GM19372 (cell line): ENCODE measurements around the gene CHRNE.
"Not testable (repeated sequence)": the region's sequence is repeated elsewhere in the genome, so short reads cannot be mapped to it uniquely, and the experiment has no call there.

Source experiments
- ATAC-seq: cut with Tn5 transposase; IDR thresholded peaks from one replicate; pipeline ENCODE4 v1.9.1; 2021; ENCODE audit warnings: mild to moderate bottlenecking, low read depth, moderate library complexity; ENCODE audit not compliant: unreplicated experiment

The CHRNE gene

DNA sequence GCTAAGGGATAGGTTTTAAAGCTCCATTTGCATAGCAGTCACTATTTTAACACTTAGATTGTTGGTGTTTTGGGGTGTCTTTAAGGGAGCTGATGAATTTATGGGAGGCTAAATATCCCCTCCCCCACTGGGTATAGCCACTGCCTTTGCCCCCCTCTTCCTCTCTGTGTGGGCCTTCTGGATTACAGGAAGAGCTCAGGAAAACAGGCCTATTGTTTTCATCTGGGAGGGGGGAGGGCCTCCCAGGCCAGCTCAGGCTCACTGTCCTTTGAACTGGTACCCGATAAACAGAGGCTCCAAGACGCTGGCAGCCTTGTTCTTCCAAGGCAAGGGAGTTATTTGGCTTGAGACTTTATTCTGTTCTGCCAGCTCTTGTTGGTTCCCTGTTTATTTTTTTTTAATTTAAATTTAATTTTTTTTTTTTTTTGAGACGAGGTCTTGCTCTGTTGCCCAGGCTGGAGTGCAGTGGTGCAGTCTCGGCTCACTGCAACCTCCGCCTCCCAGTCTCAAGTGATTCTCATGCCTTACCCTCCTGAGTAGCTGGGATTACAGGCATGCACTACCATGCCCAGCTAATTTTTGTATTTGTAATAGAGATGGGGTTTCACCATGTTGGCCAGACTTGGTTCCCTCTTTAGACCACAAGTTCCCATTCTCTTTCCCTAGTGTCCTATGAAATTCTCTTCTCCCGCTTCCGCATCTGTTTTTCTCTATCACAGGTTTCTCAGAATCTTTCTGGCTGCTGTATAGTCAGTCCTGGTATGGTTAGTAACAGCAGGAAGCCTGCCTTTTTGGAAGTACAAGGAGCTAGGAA lies 44.6 kb downstream of the CHRNE start:
- ATAC-seq, result no peak

DNA sequence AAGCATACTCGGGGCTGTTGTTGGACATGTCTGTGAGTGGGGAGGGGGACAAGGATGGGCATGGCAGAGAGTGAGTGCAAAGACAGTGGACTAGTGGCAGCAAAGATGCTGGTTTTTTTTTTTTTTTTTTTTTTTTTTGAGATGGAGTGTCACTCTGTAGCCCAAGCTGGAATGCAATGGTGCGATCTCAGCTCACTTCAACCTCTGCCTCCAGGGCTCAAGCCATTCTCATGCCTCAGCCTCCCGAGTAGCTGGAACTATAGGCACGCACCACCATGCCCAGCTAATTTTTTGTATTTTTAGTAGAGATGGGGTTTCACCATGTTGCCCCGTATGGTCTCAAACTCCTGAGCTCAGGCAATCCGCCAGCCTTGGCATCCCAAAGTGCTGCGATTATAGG lies 45.6 kb downstream of the CHRNE start:
- ATAC-seq, result not testable (repeated sequence)

GRCh38 chr17:4856937-4857314 lies 46.0 kb downstream of the CHRNE start:
- no peak for ATAC-seq

DNA sequence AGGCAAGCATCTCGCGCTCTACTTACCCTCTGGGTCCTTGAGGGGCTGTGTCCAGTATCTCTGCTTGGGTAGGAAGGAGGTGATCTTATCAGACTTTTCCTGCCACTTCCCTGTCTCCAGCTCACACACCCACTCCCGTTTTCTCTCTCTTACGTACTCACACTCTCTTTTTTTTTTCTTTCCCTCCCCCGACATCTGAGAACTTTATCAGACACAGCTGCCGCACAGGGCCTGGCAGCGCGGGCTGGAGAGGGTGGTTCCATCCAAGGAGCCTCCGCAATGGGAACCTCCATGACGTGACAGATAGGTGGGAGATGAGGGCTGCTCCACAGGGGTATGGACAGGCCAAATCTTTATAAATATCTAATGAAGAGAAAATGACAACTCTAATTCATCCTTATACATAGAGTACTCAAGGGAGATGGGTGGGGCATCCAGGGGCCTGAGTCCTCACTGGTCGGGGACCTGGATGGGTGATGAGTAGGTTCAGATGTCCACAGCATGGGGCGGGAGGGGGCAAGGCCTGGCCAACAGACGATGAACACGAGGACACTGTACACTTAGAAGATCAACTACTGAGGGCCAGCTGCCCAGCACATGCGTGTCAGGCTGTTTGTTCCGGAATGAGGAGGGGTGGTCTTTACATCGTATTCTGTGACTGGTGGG lies 46.5 kb downstream of the CHRNE start:
- no peak for ATAC-seq

- ATAC-seq, result no peak
Measured at GRCh38 chr17:4854111-4854681, 48.7 kb downstream of the CHRNE start.

GRCh38 chr17:4853208-4853671 lies 49.7 kb downstream of the CHRNE start:
- no peak for ATAC-seq

- ATAC-seq, result no peak
Measured at GRCh38 chr17:4852567-4853207, 50.2 kb downstream of the CHRNE start.

GRCh38 chr17:4851084-4851483 lies 51.8 kb downstream of the CHRNE start:
- ATAC-seq, result no peak

- no peak for ATAC-seq
Measured at GRCh38 chr17:4850246-4850645, 52.7 kb downstream of the CHRNE start.

- no peak for ATAC-seq
Measured at GRCh38 chr17:4849011-4849536, 53.8 kb downstream of the CHRNE start.
